Right lobe of liver (tissue), 4 donors: Measurements from ENCODE around the gene IFT74.

Experiments
- POLR2A ChIP-seq: fragments of 450-650 bp; IDR thresholded peaks from one replicate; pipeline ENCODE4 v1.6.1; 2017; ENCODE audit warnings: antibody characterized with exemption, mild to moderate bottlenecking
- TF ChIP-seq, protein P1 (sequence below), 4 donors: fragments of 200-600 bp in 3 of 4; fragments of 450-650 bp in 1 of 4; IDR thresholded peaks; one replicate each; pipeline versions ENCODE4 v1.5.1 to v1.8.0; 2016 to 2022; ENCODE audit warnings: antibody characterized with exemption in 4 of 4, mild to moderate bottlenecking in 2 of 4
- donor health status: DM: no; HTN: no; CAD: no.
- donor health status: DM: no; HTN: no; CAD: no.
- donor health status: DM: no; HTN: yes; CAD: no.

DNA sequence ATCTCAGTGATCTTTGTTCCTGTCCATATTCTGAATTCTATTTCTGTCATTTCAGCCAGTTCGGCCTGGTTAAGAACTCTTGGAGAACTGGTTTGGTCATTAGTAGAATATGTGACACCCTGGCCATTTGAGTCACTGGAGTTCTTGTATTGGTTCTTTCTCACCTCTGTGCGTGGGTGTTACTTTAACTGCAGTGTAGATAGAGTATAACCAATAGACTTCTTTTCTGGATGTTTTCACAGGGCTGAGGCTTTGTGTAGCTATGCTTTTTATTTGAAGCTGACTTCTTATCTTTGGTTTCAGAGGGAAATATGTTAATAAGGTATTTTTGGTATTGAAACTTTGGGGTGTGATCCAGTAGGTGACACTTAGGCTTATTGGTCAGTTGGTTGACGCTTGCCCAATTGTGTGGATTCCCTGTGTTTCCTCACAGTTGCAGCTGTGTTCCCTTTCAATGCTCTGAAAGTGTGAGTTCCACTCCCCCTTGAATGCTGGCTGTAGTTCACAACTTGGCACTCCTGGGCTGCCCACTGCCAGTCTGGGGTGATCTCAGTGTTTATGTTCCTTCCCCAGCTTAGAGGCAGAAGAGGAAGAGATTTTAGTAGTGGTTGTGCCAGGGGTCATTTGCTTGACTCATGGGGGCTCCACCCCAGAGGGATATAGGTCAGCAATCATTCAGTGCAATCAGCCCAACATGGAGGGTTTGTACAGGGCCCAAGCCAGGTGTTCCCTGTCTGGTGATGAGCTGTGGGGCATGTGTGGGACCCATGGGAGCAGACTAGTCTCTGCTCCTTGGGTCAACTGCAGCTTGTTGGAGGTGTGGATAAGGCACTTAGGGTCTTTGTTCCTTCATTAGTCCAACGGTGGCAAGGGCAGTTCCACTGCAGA is 117.9 kb downstream of the IFT74 start:
- TF ChIP-seq, protein P1, sequence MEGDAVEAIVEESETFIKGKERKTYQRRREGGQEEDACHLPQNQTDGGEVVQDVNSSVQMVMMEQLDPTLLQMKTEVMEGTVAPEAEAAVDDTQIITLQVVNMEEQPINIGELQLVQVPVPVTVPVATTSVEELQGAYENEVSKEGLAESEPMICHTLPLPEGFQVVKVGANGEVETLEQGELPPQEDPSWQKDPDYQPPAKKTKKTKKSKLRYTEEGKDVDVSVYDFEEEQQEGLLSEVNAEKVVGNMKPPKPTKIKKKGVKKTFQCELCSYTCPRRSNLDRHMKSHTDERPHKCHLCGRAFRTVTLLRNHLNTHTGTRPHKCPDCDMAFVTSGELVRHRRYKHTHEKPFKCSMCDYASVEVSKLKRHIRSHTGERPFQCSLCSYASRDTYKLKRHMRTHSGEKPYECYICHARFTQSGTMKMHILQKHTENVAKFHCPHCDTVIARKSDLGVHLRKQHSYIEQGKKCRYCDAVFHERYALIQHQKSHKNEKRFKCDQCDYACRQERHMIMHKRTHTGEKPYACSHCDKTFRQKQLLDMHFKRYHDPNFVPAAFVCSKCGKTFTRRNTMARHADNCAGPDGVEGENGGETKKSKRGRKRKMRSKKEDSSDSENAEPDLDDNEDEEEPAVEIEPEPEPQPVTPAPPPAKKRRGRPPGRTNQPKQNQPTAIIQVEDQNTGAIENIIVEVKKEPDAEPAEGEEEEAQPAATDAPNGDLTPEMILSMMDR (IDR thresholded peaks at IDR 0.05) = no peak
- no peak for TF ChIP-seq POLR2A
